Panc1 (cell line): ENCODE data around the gene MTR. TPM values are rescaled to one million over a fixed set of nuclear protein-coding genes. Genes with fewer than 3 reads are reported as not detected.

Experiments
- ATAC-seq: fragments of 200-7000 bp; cut with Tn5 transposase; 2 replicates; pipeline ENCODE4 v1.9.1; 2020; ENCODE audit warnings: mild to moderate bottlenecking, moderate library complexity
- BruUV-seq: library from RNA; stranded (reverse); fragments of 400-500 nt; replicated peaks from 2 replicates; lab custom pipeline; 2021; lab: Mats Ljungman, UMichigan
- CTCF ChIA-PET: fragments of 300-600 bp; sonication (Branson Sonifier 250); formaldehyde crosslinking; loops from one replicate; lab custom pipeline; 2022; ENCODE audit warnings: antibody characterized with exemption; lab: Charles Lee
- POLR2A ChIA-PET: fragments of 300-600 bp; sonication (Branson Sonifier 250); formaldehyde crosslinking; loops from one replicate; lab custom pipeline; 2022; ENCODE audit warnings: antibody characterized with exemption; lab: Charles Lee
- DNase-seq: peaks from one replicate; pipeline ENCODE4 v3.0.0-alpha.2; 2010; ENCODE audit warnings: low read depth, low spot score
- H3K27ac ChIP-seq: 2 replicates; pipeline ENCODE4 v1.5.1; 2011; ENCODE audit warnings: mild to moderate bottlenecking, low read length, inconsistent platforms
- H3K27me3 ChIP-seq: fragments of 200-500 bp; sonication (Bioruptor generic); 2 replicates; pipeline ENCODE4 v1.6.0; 2014; ENCODE audit warnings: low read length, inconsistent platforms; ENCODE audit not compliant: control insufficient read depth, insufficient read depth
- H3K36me3 ChIP-seq: fragments of 200-500 bp; sonication (Bioruptor generic); 2 replicates; pipeline ENCODE4 v1.5.1; 2014; ENCODE audit warnings: inconsistent platforms, mild to moderate bottlenecking, low read length, moderate library complexity; ENCODE audit not compliant: control insufficient read depth, insufficient read depth
- H3K4me1 ChIP-seq: 2 replicates; pipeline ENCODE4 v1.5.1; 2011; ENCODE audit warnings: inconsistent platforms, mild to moderate bottlenecking, low read length, moderate library complexity; ENCODE audit not compliant: control insufficient read depth, insufficient read depth
- H3K4me3 ChIP-seq, 2 experiments: 2 replicates each; pipeline ENCODE4 v1.5.1; 2011 to 2012; ENCODE audit warnings: low read depth in 2 of 2, low read length in 2 of 2, mild to moderate bottlenecking in 2 of 2, inconsistent platforms in 1 of 2, moderate library complexity in 1 of 2
- H3K9me3 ChIP-seq: fragments of 200-500 bp; sonication (Bioruptor generic); 2 replicates; pipeline ENCODE4 v1.5.1; 2014; ENCODE audit warnings: low read depth, mild to moderate bottlenecking, inconsistent platforms, low read length, moderate library complexity; ENCODE audit not compliant: control insufficient read depth, insufficient read depth
- CTCF ChIP-seq: fragments of 450-650 bp; IDR thresholded peaks from 2 replicates; pipeline ENCODE4 v1.5.1; 2017; ENCODE audit warnings: mild to moderate bottlenecking
- POLR2AphosphoS5 ChIP-seq: IDR thresholded peaks from 2 replicates; pipeline ENCODE4 v1.6.1; 2012; ENCODE audit warnings: mild to moderate bottlenecking, low read depth, low read length, moderate library complexity
- REST ChIP-seq, 2 experiments: IDR thresholded peaks; 2 replicates each; pipeline ENCODE4 v1.6.1; 2011 to 2012; ENCODE audit warnings: low read depth in 2 of 2, control low read depth in 1 of 2, low read length in 1 of 2, mild to moderate bottlenecking in 1 of 2, moderate library complexity in 1 of 2; ENCODE audit not compliant: insufficient read depth in 1 of 2
- SIN3A ChIP-seq: IDR thresholded peaks from 2 replicates; pipeline ENCODE4 v1.6.1; 2012; ENCODE audit warnings: low read depth, mild to moderate bottlenecking, low read length, moderate library complexity, borderline replicate concordance; ENCODE audit not compliant: insufficient read depth
- TCF7L2 ChIP-seq: IDR thresholded peaks from 2 replicates; pipeline ENCODE4 v1.6.1; 2011; ENCODE audit warnings: mild to moderate bottlenecking, low read depth, low read length, inconsistent platforms
- in situ Hi-C: cut with HindIII; loops from 2 replicates; pipeline ENCODE4 v1.10.0; 2016; ENCODE audit warnings: low sequenced_read_pairs, low pct_unique_long_range_greater_than_20kb
- intact Hi-C: fragments of 100-400 bp; cut with micrococcal nuclease; formaldehyde crosslinking; loops from one replicate; pipeline ENCODE4 v1.10.0; 2022; ENCODE audit not compliant: unreplicated experiment
- total RNA-seq: library from RNA; stranded (reverse); gene quantifications from one replicate; pipeline ENCODE4 v1.2.1, GENCODE V29; 2021; ENCODE audit not compliant: unreplicated experiment

The MTR gene
- total RNA-seq, 1 experiment from 2014 or later, result 33.7 TPM

- H3K4me3 ChIP-seq, result no peak overlapping the region
- no peaks in the 10 kb centered on the region for H3K4me1 ChIP-seq
- no peak for DNase-seq
- H3K27ac ChIP-seq, result no peak overlapping the region
- H3K36me3 ChIP-seq, result no peaks in the 10 kb centered on the region
- in situ Hi-C loops, result no loop called here
- ATAC-seq, result no peak
- POLR2A ChIA-PET, result no interaction called here
- BruUV-seq, result no TSS peak
- H3K27me3 ChIP-seq, result no peaks in the 10 kb centered on the region
- TF ChIP-seq TCF7L2, result no peak
- TF ChIP-seq REST (IDR thresholded peaks at IDR 0.05; ENCODE audit: insufficient read depth in 1 of 2, low read depth in 2 of 2, low read length in 1 of 2), result no peak
- no peak for TF ChIP-seq CTCF
- no peak for TF ChIP-seq SIN3A
- TF ChIP-seq POLR2AphosphoS5, result no peak
- CTCF ChIA-PET, result no interaction called here
- peaks cover 5% of the 10 kb centered on the region; the same call in 1 of the 2 replicates for H3K9me3 ChIP-seq
- intact Hi-C loops, result no loop called here
Measured at GRCh38 chr1:236914375-236914774, 119.3 kb downstream of the MTR start.

GRCh38 chr1:236916131-236916800 lies 121.2 kb downstream of the MTR start:
- no TSS peak for BruUV-seq
- no peaks in the 10 kb centered on the region for H3K4me1 ChIP-seq
- H3K4me3 ChIP-seq, result no peak overlapping the region
- intact Hi-C loops (no loop called here), in situ Hi-C loops (no loop called here)
- peaks cover 5% of the 10 kb centered on the region; the same call in 1 of the 2 replicates for H3K9me3 ChIP-seq
- ATAC-seq, result no peak
- CTCF ChIA-PET, result no interaction called here
- H3K36me3 ChIP-seq, result no peaks in the 10 kb centered on the region
- no peak overlapping the region for H3K27ac ChIP-seq
- DNase-seq, result no peak
- TF ChIP-seq SIN3A (no peak), POLR2AphosphoS5 (no peak), TCF7L2 (no peak), REST (IDR thresholded peaks at IDR 0.05; ENCODE audit: insufficient read depth in 1 of 2, low read depth in 2 of 2, low read length in 1 of 2) (no peak), CTCF (no peak)
- POLR2A ChIA-PET, result no interaction called here
- no peaks in the 10 kb centered on the region for H3K27me3 ChIP-seq
